ENCODE measurements around the gene TNFAIP3. TPM values are rescaled to one million over a fixed set of nuclear protein-coding genes. Genes with fewer than 3 reads are reported as not detected.

TNFAIP3 gene
- total and polyA plus RNA-seq, 2 of the 4 experiments (the other 2 are of a cell fraction) = 5.0 to 14.2 TPM

DNA sequence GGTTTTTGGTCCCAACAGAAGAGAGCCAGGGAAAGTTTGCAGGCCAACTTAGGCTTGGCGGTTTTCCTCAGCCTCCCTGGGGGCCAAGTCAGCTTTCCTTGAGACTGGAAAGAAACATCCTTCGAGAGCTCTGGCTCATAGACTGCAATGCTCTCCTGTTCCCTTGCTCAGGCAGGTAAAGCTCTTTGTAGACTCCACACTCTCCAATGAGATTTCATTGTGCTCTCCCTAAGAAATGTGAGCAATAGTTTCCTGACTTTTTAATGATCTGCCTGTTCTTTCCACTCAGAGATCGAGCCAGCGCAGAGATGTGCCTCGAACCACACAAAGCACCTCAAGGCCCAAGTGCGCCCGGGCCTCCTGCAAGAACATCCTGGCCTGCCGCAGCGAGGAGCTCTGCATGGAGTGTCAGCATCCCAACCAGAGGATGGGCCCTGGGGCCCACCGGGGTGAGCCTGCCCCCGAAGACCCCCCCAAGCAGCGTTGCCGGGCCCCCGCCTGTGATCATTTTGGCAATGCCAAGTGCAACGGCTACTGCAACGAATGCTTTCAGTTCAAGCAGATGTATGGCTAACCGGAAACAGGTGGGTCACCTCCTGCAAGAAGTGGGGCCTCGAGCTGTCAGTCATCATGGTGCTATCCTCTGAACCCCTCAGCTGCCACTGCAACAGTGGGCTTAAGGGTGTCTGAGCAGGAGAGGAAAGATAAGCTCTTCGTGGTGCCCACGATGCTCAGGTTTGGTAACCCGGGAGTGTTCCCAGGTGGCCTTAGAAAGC lies 13.9 kb downstream of the TNFAIP3 start (continued):
- TF ChIP-seq RCOR1 (IDR thresholded peaks at IDR 0.05; ENCODE audit: insufficient replicate concordance, low read length) (no peak), MXI1 (IDR thresholded peaks at IDR 0.05; ENCODE audit: borderline replicate concordance, low read depth, low read length) (no peak), CHD1 (IDR thresholded peaks at IDR 0.05; ENCODE audit: low read depth, low read length) (no peak), MAFK (IDR thresholded peaks at IDR 0.05; ENCODE audit: low read depth, low read length) (no peak), RFX5 (IDR thresholded peaks at IDR 0.05; ENCODE audit: low read depth, low read length) (no peak)
- TF ChIP-seq, protein P1, sequence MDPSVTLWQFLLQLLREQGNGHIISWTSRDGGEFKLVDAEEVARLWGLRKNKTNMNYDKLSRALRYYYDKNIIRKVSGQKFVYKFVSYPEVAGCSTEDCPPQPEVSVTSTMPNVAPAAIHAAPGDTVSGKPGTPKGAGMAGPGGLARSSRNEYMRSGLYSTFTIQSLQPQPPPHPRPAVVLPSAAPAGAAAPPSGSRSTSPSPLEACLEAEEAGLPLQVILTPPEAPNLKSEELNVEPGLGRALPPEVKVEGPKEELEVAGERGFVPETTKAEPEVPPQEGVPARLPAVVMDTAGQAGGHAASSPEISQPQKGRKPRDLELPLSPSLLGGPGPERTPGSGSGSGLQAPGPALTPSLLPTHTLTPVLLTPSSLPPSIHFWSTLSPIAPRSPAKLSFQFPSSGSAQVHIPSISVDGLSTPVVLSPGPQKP (IDR thresholded peaks at IDR 0.05; ENCODE audit: borderline replicate concordance, low read depth, low read length) = no peak
